ENCODE data around the gene NFU1.

Gene NFU1

DNA sequence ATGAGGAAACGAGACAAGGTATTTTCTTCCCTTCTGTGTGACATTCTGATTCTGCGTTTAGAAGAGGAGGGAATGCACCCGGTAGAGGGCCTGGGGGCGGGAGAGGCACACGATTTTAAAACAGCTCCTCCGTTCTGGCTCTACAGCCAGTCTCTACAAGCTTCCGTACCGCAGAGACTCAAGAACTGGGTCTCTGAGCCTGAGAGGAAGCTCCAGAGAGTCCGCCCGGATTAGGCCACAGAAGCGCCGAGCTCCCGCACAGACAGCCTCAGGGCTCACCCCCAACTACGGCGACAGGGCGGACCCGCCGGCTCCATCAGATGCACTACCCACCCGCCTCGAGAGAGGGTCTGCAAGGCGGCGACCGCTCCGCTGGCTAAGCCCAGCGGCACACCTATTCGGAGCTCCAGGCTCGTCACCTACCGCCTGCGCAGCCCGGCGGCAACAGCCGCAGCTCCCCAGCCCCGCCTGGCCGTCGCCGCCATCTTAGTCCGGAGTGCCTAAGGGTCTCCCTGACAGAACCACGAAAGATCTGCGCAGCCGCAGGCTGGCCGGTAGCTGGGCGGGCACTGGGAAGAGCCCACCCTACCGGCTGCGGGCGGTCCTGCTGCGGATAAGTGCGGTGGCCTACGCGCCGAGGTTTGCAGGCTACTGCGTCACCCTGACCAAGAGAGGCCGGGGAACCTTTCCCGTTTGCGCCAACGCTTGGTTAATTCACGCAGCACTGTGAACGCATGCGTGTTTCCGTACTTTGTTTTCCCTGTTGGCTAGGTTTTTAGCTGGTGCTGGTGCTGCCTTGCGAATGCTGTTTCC is at the start of gene NFU1:
Gene NFU1 (minus strand): TSS at position 498 of the 813 bp plus-strand sequence. CDS start 13 bp downstream, at position 485.
- H3K4me1 Mint-ChIP-seq = peaks cover 18% of the 10 kb centered on the region
- H3K9me3 Mint-ChIP-seq = no peaks in the 10 kb centered on the region

DNA sequence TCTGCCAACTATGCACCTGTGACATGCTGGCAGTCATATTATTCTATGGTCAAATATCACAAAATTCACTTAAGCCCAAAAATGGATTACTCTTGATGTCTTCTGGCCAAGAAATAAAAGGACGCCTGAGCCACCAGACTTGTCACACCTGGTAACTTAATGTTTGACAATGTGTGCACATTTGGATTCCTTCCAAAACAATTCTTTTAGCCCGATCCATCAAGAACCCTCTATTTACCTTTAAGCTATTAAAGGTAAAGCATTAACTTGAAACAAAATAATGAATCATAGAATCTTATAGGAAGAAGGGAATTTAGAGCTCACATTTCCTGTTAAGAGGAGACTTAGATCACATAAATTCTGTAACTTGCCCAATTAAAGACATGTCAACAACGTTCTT is 46.5 kb upstream of the NFU1 start:
- ATAC-seq = no peak
- Mint-ChIP-seq H3K4me3 (no peak overlapping the region), H3K4me1 (peaks cover 16% of the 10 kb centered on the region), H3K36me3 (peaks cover 96% of the 10 kb centered on the region), H3K27ac (peak overlapping the region; percentile 45), H3K9me3 (no peaks in the 10 kb centered on the region)
- DNase-seq (ENCODE audit: low spot score in 2 of 2) = no peak

More for the DNA sequence above, at the start of gene NFU1:
- no peaks in the 10 kb centered on the region for H3K36me3 Mint-ChIP-seq
- H3K27ac Mint-ChIP-seq = peak within 1 kb of the TSS; percentile 98
- peak; percentile 97 for ATAC-seq
- peak within 1 kb of the TSS; percentile 82 for H3K4me3 Mint-ChIP-seq
- peak; percentile 80 to 95 for DNase-seq (ENCODE audit: low spot score in 2 of 2)

DNA sequence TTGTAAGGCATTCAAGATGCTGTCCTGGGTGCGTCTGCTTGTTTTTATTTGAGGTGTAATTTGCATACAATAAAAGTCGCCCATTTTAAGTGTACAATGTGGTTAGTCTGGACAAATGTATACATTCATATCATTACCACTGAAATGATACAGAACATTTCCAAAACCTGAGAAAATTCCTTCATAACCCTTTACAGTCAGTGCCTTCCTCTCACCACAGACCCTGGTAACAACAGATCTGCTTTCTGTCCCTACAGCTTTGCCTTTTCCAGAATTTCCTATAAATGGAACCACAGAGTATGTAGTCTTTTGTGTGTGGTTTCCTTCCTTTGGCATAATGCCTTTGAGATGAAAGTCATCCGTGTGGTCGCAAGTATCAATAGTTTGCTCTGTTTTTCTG is 45.8 kb upstream of the NFU1 start:
- peaks cover 96% of the 10 kb centered on the region for H3K36me3 Mint-ChIP-seq
- no peak overlapping the region for H3K4me3 Mint-ChIP-seq

DNA sequence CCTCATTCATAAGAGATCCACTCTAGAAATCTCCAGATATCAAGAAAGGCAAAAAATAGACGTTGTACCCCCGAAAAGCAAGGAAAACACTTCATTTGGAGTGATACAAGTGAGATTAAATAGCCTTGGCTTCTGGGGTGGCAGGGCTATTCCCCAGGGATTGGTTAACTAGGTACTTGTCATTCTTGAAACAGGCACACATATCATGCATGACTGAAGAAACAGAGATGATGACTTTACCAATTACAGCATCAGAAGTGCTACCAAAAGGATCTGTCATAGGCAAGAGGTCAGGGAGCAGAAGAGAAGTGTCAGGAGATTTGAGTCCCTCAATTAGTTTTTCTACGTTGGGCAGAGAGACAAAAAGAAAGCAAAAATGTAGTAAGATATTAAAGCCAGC is 45.2 kb upstream of the NFU1 start:
- H3K27ac Mint-ChIP-seq = peak overlapping the region; percentile 24
- ATAC-seq = no peak

More for the DNA sequence above, 45.8 kb upstream of the NFU1 start:
- no peak for DNase-seq (ENCODE audit: low spot score in 2 of 2)
- Mint-ChIP-seq H3K4me1 (peaks cover 19% of the 10 kb centered on the region), H3K9me3 (no peaks in the 10 kb centered on the region), H3K27ac (peak overlapping the region; percentile 45)
- no peak for ATAC-seq

DNA sequence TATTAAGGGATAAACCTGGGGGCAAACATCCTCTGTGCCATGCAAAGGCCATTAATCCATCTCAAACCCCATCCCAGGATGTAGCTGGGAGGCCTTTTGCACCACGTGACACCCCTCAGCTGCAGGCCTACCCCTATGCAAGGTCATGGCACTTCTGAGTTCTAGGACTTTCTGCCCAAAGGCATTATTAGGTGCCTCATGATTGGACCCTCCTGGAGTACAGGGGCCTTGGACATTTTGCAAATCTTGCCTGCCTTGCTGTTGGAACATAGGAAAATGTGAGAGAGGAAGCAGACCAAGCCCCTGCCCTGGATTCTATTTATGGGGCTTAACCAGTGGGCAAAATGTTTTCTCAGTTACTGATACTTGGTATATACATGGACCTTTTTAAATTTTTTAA is 44.2 kb upstream of the NFU1 start:
- H3K4me1 Mint-ChIP-seq = peaks cover 35% of the 10 kb centered on the region

More for the DNA sequence above, 45.2 kb upstream of the NFU1 start:
- no peaks in the 10 kb centered on the region for H3K9me3 Mint-ChIP-seq
- no peak for DNase-seq (ENCODE audit: low spot score in 2 of 2)
- H3K4me3 Mint-ChIP-seq = no peak overlapping the region
- H3K4me1 Mint-ChIP-seq = peaks cover 25% of the 10 kb centered on the region
- peaks cover 94% of the 10 kb centered on the region for H3K36me3 Mint-ChIP-seq

DNA sequence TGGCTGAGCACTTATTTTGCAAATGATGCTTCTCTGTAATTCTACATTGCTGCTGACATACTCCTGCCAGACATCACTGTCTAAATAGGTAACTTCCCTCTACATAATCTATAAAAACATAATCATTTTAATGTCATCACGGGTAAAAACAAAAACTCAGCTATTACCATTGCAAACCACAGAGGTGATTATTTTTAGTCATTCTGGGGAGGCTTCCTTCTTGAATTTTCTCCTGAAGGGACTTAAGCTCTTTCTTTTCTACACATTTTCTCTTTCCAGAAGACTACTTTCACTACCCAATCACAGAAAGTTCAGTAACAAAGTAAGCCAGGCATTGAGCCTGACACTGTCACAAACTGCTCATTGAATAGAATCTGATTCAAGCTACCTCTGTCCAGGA is 40.4 kb upstream of the NFU1 start:
- H3K9me3 Mint-ChIP-seq = no peaks in the 10 kb centered on the region
- no peak overlapping the region for H3K4me3 Mint-ChIP-seq
- DNase-seq (ENCODE audit: low spot score in 2 of 2) (no peak), ATAC-seq (peak; percentile 62)
- peaks cover 32% of the 10 kb centered on the region for H3K4me1 Mint-ChIP-seq
- H3K27ac Mint-ChIP-seq = peak overlapping the region; percentile 44
- peaks cover 77% of the 10 kb centered on the region for H3K36me3 Mint-ChIP-seq

More for the DNA sequence above, 44.2 kb upstream of the NFU1 start:
- no peak overlapping the region for H3K27ac Mint-ChIP-seq
- DNase-seq (ENCODE audit: low spot score in 2 of 2) = no peak
- H3K36me3 Mint-ChIP-seq = peaks cover 89% of the 10 kb centered on the region
- no peaks in the 10 kb centered on the region for H3K9me3 Mint-ChIP-seq
- ATAC-seq = no peak
- H3K4me3 Mint-ChIP-seq = no peak overlapping the region

DNA sequence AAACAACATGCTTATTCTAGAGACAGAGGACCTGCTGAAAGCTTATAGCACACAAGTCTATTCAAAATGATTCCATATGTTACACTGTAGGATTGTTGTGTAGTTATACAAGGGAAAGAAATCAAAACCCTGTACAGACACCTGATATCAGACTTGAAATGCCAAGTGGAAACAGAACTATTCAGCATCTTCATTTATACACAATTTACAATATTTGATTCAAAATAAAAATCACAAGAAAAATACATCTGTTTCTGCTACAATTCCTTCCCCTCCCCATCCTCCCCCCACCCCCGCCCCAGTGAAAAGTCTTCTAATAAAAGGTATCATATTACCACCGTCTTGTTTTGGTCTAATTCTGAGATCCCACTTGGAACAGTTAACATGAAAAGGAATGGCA is 37.5 kb upstream of the NFU1 start:
- peaks cover 53% of the 10 kb centered on the region for H3K36me3 Mint-ChIP-seq

DNA sequence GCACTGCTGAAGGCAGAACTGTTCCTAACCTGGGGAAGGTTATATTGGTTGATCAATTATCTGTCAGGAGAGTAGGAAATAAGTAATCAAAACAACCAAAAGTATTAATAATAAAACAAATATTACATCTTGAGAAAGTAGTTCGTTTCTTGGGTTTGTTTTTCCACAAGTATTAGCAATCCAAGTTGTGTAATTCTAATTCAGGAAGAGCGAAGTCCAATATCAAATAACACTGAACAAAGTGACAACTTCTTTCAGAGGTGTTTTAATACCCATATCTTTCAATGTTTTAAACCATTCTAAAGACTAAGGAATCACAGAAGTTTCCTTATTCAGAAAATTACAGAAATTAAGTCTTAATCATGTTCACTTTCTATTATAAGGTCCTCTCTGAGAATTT is 34.6 kb upstream of the NFU1 start:
- Mint-ChIP-seq H3K4me3 (no peak overlapping the region), H3K4me1 (peaks cover 41% of the 10 kb centered on the region), H3K36me3 (peaks cover 35% of the 10 kb centered on the region), H3K9me3 (no peaks in the 10 kb centered on the region), H3K27ac (peak overlapping the region; percentile 67)
- ATAC-seq (no peak), DNase-seq (ENCODE audit: low spot score in 2 of 2) (no peak)

More for the DNA sequence above, 37.5 kb upstream of the NFU1 start:
- no peak overlapping the region for H3K4me3 Mint-ChIP-seq
- H3K9me3 Mint-ChIP-seq = no peaks in the 10 kb centered on the region
- H3K27ac Mint-ChIP-seq = no peak overlapping the region
- DNase-seq (ENCODE audit: low spot score in 2 of 2) (no peak), ATAC-seq (no peak)
- H3K4me1 Mint-ChIP-seq = peaks cover 39% of the 10 kb centered on the region

DNA sequence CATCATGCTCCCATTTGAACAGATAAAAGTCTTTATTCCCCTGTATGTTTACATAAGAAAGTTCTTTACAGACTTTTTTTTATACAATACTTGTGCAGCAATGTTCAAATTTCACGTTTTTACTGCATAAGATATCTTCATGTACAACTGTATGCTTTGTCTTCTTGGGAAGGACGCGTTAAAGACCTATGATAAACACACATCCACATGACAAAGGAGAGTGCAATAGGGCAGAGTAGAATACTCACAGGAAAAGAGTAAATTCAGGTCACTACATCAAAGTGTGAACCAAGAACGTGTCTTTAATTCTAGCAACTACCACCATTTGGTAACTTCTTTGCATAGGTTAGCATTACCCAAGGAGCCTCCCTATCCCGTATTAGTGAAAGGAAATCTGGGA is 33.7 kb upstream of the NFU1 start:
- ATAC-seq (no peak), DNase-seq (ENCODE audit: low spot score in 2 of 2) (no peak)
- Mint-ChIP-seq H3K4me3 (no peak overlapping the region), H3K36me3 (peaks cover 35% of the 10 kb centered on the region), H3K9me3 (no peaks in the 10 kb centered on the region), H3K4me1 (peaks cover 40% of the 10 kb centered on the region), H3K27ac (peak overlapping the region; percentile 67)

DNA sequence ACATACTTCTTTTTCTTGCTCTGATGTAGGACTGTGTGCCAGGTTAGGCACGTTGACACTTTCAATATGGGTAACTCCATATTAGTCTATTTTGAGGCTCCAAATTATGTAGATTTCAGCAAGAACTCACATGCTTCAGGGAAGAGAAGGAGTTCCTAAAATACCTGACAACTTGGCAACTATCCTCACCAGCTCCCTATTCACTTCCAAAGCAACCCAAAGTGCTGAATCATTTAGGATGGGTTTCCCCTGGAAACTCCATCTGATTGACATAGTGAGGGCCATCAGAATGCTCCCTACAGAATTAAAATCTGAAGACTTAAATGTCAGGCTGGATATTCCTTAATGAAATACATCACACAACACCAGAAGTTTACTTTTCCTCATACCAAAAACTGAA is 32.5 kb upstream of the NFU1 start:
- no peaks in the 10 kb centered on the region for H3K9me3 Mint-ChIP-seq
- ATAC-seq = peak; percentile 36
- no peak overlapping the region for H3K4me3 Mint-ChIP-seq
- no peak for DNase-seq (ENCODE audit: low spot score in 2 of 2)
- H3K27ac Mint-ChIP-seq = peak overlapping the region; percentile 71
- H3K36me3 Mint-ChIP-seq = peaks cover 35% of the 10 kb centered on the region
- H3K4me1 Mint-ChIP-seq = peaks cover 35% of the 10 kb centered on the region

DNA sequence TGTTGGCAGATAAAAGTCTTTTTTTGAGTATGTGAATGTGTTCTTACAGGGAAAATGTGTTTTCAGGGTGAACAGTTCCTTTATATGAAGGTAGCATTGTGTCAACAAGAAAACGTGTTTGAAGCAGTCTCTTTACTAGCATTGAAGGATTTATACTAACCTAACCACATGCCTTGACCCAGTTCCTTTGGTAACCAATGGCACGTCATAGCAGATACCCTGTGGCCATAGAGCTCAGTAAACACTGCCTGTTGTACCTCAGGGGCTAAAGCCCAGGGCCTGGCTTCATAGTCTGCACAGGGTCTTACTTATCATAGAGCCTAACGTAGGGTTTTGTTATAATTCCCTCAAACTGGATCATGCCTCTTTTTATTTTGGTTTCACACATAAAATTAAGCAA is 32.1 kb upstream of the NFU1 start:
- peak; percentile 90 for ATAC-seq
- Mint-ChIP-seq H3K4me3 (no peak overlapping the region), H3K9me3 (no peaks in the 10 kb centered on the region), H3K4me1 (peaks cover 35% of the 10 kb centered on the region), H3K36me3 (peaks cover 37% of the 10 kb centered on the region), H3K27ac (peak overlapping the region; percentile 71)
- DNase-seq (ENCODE audit: low spot score in 2 of 2) = no peak

DNA sequence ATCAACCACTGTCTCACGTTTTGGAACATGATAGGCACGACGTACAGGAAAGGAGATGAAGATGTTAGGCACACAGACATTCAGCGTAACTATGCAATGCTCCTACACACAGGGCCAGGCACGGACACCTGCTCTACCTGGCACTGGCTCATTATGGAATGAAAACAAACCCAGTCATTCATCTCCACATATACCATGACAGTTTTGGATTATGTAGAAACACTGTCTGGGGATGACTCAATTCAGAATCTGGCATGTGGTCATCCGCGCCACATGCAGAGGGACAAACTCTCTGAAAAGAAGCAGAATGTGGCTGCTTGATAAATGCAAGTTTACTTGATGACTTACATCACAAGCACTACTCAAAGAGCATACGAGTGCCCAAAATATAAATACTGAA is 29.5 kb upstream of the NFU1 start:
- DNase-seq (ENCODE audit: low spot score in 2 of 2) (no peak), ATAC-seq (peak; percentile 77)
- H3K4me3 Mint-ChIP-seq = no peak overlapping the region
- H3K9me3 Mint-ChIP-seq = no peaks in the 10 kb centered on the region
- peaks cover 35% of the 10 kb centered on the region for H3K4me1 Mint-ChIP-seq
- H3K36me3 Mint-ChIP-seq = peaks cover 54% of the 10 kb centered on the region
- peak overlapping the region; percentile 58 for H3K27ac Mint-ChIP-seq

DNA sequence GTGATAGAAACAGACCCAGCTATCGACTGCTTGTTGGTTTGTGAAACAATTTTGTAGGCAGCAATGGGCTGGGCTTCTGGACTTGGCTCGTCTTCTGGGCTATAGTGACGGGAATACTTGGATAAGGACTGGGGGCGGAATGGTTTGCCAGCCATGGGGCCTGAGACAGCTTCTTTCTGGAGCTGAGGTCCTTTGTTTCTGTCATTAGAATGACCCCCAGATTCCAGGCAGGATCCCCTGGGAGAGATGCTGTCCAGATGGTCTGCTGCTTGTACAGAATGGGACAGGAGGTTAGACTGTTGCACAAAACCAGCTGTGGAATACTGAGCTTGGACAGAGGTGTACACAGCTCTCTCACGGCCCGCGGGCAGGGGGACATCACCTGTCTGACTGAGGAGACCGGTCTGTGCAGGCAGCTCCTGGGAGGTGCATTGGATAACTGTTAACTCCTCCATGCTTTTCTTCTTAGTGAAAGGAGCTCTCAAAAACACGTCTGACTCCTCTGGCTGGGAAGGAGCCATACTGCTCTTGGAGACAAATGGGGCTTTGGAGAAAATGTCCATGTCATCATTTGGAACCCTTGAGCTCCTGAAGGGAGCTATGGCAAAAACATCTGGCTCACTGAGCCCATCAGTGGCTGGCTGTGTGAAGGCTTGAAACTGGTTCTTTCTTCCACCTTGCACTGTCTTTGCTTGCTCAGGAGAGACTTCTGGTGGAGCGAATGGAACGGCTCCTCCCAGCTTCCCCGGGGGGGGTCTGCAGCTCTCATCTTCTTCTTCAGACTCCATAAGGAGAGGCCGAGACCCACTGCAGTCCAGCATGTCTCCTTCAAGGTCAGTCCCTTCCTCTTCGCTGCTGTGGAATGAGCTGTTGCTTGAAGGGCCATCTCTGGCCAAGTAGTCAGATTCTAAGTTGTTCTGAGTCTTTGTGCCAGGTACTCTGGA is 28.6 kb upstream of the NFU1 start:
- ATAC-seq (no peak), DNase-seq (ENCODE audit: low spot score in 2 of 2) (no peak)
- Mint-ChIP-seq H3K27ac (peak overlapping the region; percentile 58), H3K4me3 (no peak overlapping the region), H3K36me3 (peaks cover 56% of the 10 kb centered on the region), H3K4me1 (peaks cover 35% of the 10 kb centered on the region), H3K9me3 (no peaks in the 10 kb centered on the region)

DNA sequence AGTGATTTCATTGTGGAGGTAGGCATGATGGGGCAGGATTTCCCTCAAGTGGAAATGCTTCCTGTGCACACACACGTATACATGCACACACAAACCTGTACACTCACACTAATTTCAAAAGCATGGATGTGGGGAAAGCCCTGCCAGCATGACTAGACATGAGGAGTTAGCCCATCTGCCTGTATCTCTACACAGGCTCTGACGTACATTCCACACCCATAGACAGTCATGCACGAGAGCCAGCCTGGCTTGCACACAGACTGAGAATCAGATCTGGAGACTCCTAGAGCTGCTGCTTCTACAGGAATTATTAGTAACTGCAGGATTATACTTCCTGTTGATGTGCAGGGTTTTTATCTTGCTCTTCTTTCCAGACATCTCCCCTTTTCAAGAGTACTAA is 27.3 kb upstream of the NFU1 start:
- Mint-ChIP-seq H3K27ac (peak overlapping the region; percentile 58), H3K36me3 (peaks cover 62% of the 10 kb centered on the region), H3K4me3 (no peak overlapping the region), H3K9me3 (no peaks in the 10 kb centered on the region), H3K4me1 (peaks cover 27% of the 10 kb centered on the region)
- no peak for DNase-seq (ENCODE audit: low spot score in 2 of 2)
- no peak for ATAC-seq

DNA sequence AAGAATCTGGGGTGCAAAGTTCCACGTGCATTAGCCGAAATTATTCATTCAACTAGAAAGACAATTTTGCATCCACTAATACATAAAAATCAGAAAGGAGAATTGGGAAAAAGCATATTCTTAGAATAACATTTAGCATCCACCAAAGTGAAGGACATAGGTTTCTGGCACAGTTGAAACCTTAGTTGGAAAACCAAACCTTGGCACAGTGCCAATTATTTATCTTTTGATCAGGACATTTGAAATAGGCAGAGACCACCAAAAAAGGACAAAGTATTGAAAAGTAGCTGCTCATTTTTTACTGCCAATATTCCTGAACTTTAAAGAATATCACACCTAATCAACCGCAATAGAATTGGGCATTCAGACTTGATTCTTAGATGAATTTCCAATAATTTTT is 25.5 kb upstream of the NFU1 start:
- Mint-ChIP-seq H3K36me3 (peaks cover 62% of the 10 kb centered on the region), H3K27ac (no peak overlapping the region), H3K4me3 (no peak overlapping the region), H3K4me1 (peaks cover 13% of the 10 kb centered on the region), H3K9me3 (no peaks in the 10 kb centered on the region)
- no peak for DNase-seq (ENCODE audit: low spot score in 2 of 2)
- no peak for ATAC-seq
